BLaER1 (cell line): Measurements from ENCODE around the gene HLA-DOA.
A peak's percentile ranks its signal among the peaks of the same experiment; 100 is the strongest.

ENCODE experiments used
- H3K27ac ChIP-seq: shearing (Covaris generic); formaldehyde crosslinking; 2 replicates; pipeline ENCODE4 v1.8.1; 2022
- H3K27me3 ChIP-seq: shearing (Covaris generic); formaldehyde crosslinking; 2 replicates; pipeline ENCODE4 v1.8.1; 2022
- H3K36me3 ChIP-seq: shearing (Covaris generic); formaldehyde crosslinking; 2 replicates; pipeline ENCODE4 v1.8.1; 2022
- H3K4me1 ChIP-seq: shearing (Covaris generic); formaldehyde crosslinking; 2 replicates; pipeline ENCODE4 v1.8.1; 2022
- H3K4me2 ChIP-seq: shearing (Covaris generic); formaldehyde crosslinking; 2 replicates; pipeline ENCODE4 v1.8.1; 2022
- H3K4me3 ChIP-seq: shearing (Covaris generic); formaldehyde crosslinking; 2 replicates; pipeline ENCODE4 v1.8.1; 2022
- H3K9ac ChIP-seq: shearing (Covaris generic); formaldehyde crosslinking; 2 replicates; pipeline ENCODE4 v1.8.1; 2022
- H3K9me3 ChIP-seq: shearing (Covaris generic); formaldehyde crosslinking; 2 replicates; pipeline ENCODE4 v1.8.1; 2022
- H4K20me1 ChIP-seq: shearing (Covaris generic); formaldehyde crosslinking; 2 replicates; pipeline ENCODE4 v1.8.1; 2022
- Cebpa-rat ChIP-seq: shearing (Covaris generic); IDR thresholded peaks from 2 replicates; pipeline ENCODE4 v1.8.1; 2022

Gene HLA-DOA

DNA sequence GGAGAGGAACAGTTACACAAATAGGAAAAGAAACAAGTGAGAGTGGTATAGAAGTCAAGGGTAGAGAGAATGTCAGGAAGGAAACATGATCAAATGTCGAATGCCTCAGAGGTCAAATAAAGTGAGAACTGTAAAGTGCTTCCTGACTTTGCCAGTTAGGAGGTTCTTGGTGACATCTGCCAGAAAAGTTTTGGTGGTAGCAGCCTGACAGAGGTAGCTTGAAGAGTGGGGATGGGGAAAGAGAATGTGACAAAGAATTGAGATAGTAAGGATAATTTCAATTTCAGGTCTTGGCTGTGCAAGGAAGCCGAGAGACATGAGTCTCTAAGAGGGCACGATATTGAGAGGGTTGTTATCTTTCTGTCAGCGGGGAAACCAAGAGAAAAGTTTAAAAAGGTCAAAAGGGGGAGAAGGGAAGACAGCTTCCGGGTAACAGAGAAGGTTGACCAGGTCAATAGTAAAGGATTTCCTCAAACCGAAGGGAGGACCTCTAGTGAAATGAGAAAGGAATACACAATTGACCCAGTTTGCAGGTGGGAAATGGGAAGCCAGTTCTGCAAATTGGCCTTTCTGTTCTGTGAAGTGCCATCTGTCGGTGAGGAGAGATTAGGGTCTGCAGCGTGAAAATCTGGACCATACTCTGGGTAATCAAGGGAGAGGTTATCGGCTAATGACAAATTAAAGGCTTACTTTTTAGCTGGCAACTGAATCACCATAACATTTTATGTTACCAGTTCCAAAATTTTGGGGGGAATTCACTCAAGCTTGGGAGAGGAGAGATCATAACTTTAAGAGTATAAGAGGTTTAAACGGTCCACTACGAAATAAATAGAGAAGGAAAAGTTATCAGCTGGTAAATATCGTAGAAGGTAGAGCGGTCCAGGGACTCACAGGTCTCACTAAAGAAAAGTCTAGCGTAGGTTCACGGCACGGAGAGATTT, 42.0 kb downstream of the HLA-DOA start:
- peak overlapping the region; percentile 99 for H3K9ac ChIP-seq
- H3K9me3 ChIP-seq: no peaks in the 10 kb centered on the region
- no peak for TF ChIP-seq Cebpa-rat
- H3K4me3 ChIP-seq: peak overlapping the region; percentile 87
- peak overlapping the region; percentile 87 for H3K4me2 ChIP-seq
- peaks cover 3% of the 10 kb centered on the region for H4K20me1 ChIP-seq
- H3K27me3 ChIP-seq: no peaks in the 10 kb centered on the region
- peaks cover 29% of the 10 kb centered on the region for H3K4me1 ChIP-seq
- H3K27ac ChIP-seq: peak overlapping the region; percentile 100
- peaks cover 2% of the 10 kb centered on the region for H3K36me3 ChIP-seq

DNA sequence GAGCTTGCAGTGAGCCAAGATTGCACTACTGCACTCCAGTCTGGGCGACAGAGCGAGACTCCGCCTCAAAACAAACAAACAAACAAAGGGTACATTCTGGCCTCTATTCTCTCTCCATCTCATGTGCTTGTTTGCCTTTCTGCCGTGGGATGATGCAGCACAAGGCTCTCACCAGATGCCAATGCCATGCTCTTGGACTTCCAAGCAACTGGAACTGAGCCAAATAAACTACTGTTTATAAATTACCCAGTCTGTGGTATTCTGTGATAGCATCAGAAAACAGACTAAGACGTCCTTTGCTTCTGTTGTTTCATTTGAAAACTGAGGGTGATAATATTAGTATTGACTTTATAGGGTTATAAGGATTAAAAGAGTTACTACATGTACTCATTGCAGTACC, 44.6 kb downstream of the HLA-DOA start:
- Histone ChIP-seq H3K27ac (no peak overlapping the region), H3K4me3 (no peak overlapping the region), H3K9ac (no peak overlapping the region), H4K20me1 (no peaks in the 10 kb centered on the region), H3K4me1 (peaks cover 33% of the 10 kb centered on the region), H3K27me3 (no peaks in the 10 kb centered on the region), H3K9me3 (no peaks in the 10 kb centered on the region), H3K4me2 (no peak overlapping the region), H3K36me3 (no peaks in the 10 kb centered on the region)
- TF ChIP-seq Cebpa-rat: no peak

DNA sequence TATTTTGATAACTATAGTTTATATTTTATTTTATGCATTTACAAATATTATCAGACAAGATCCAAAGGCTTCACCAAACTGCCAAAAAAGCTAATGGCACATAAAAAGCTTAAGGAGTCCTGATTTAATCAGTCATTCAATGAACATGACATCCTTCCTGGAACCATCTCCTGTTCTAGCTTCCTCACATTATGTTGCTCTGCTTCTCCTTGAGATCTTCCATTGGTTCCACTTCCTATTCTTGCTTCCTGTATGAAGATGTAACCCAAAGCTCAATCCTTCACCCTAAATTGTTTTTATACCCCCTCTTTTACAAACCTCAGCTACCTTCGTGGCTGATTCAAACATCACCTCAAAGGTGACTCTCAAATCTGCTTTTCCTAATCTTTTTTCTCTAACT, 45.5 kb downstream of the HLA-DOA start:
- Histone ChIP-seq H3K9ac (no peak overlapping the region), H3K4me3 (no peak overlapping the region), H3K27ac (no peak overlapping the region), H3K4me1 (peaks cover 33% of the 10 kb centered on the region), H3K27me3 (no peaks in the 10 kb centered on the region), H4K20me1 (no peaks in the 10 kb centered on the region), H3K9me3 (no peaks in the 10 kb centered on the region), H3K36me3 (no peaks in the 10 kb centered on the region), H3K4me2 (no peak overlapping the region)
- no peak for TF ChIP-seq Cebpa-rat

DNA sequence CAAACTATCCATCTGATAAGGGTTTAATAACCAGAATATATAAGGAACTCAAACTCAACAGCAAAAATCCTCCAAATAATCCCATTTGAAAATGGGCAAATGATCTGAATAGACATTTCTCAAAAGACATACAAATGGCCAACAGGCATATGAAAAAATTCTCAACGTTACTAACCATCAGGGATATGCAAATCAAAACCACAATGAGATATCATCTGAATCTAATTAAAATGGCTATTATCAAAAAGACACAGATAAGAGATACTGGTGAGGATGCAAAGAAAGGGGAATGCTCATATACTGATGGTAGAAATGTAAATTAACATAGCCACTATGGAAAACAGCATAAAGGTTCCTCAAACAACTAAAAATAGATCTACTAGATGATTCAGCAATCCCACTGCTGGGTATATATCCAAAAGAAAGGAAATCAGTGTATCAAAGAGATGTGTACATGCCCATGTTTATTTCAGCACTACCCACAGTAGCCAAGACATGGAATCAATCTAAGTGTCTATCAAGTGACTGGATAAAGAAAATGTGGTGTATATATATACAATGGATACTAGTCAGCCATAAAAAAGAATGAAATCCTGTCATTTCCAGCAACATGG, 47.1 kb downstream of the HLA-DOA start:
- Histone ChIP-seq H3K9me3 (no peaks in the 10 kb centered on the region), H3K4me2 (no peak overlapping the region), H3K27me3 (no peaks in the 10 kb centered on the region), H3K4me1 (peaks cover 31% of the 10 kb centered on the region), H3K27ac (no peak overlapping the region), H4K20me1 (no peaks in the 10 kb centered on the region), H3K4me3 (no peak overlapping the region), H3K36me3 (no peaks in the 10 kb centered on the region), H3K9ac (no peak overlapping the region)
- no peak for TF ChIP-seq Cebpa-rat

DNA sequence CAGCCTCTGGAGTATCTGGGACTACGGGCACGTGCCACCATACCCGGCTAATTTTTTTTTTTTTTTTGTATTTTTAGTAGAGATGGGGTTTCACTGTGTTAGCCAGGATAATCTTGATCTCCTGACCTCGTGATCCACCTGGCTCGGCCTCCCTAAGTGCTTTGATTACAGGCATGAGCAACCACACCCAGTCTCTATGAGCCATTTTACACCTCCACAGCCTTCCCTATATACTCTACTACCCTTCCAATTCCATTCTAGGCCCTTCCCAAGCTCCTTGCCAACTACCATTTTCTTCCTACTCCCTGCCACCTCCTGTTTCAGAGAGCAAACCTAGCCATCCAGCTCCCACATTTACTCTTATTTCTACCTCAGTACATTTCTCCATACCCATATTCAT, 48.8 kb downstream of the HLA-DOA start:
- peaks cover 25% of the 10 kb centered on the region for H3K4me1 ChIP-seq
- TF ChIP-seq Cebpa-rat: no peak
- no peak overlapping the region for H3K4me3 ChIP-seq
- no peak overlapping the region for H3K4me2 ChIP-seq
- H3K27ac ChIP-seq: no peak overlapping the region
- no peaks in the 10 kb centered on the region for H3K36me3 ChIP-seq
- H3K27me3 ChIP-seq: no peaks in the 10 kb centered on the region
- no peaks in the 10 kb centered on the region for H3K9me3 ChIP-seq
- H4K20me1 ChIP-seq: no peaks in the 10 kb centered on the region
- no peak overlapping the region for H3K9ac ChIP-seq

DNA sequence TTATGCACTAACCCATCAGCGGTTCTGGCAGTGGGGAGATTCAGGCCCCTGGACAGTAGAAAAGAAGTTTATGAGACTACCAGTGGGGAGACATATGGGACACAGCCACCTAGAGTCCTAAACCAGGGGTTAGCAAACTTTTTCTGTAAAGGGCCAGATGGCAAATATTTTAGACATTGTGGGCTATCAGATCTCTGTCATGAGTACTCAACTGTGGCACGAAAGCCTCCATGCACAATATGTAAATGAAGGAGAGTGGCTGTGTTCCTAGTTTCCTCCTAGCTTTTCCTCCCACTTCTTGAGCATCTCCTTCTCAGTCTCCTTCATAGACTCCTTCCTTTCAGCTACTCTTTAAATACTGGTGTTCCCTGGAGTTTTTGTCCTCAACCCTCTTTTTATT, 53.2 kb downstream of the HLA-DOA start:
- H3K4me2 ChIP-seq: peak overlapping the region; percentile 49
- no peaks in the 10 kb centered on the region for H3K27me3 ChIP-seq
- H3K9me3 ChIP-seq: no peaks in the 10 kb centered on the region
- H3K4me3 ChIP-seq: no peak overlapping the region
- peaks cover 49% of the 10 kb centered on the region for H3K4me1 ChIP-seq
- TF ChIP-seq Cebpa-rat: no peak
- no peak overlapping the region for H3K27ac ChIP-seq
- no peak overlapping the region for H3K9ac ChIP-seq
- no peaks in the 10 kb centered on the region for H3K36me3 ChIP-seq
- H4K20me1 ChIP-seq: no peaks in the 10 kb centered on the region

DNA sequence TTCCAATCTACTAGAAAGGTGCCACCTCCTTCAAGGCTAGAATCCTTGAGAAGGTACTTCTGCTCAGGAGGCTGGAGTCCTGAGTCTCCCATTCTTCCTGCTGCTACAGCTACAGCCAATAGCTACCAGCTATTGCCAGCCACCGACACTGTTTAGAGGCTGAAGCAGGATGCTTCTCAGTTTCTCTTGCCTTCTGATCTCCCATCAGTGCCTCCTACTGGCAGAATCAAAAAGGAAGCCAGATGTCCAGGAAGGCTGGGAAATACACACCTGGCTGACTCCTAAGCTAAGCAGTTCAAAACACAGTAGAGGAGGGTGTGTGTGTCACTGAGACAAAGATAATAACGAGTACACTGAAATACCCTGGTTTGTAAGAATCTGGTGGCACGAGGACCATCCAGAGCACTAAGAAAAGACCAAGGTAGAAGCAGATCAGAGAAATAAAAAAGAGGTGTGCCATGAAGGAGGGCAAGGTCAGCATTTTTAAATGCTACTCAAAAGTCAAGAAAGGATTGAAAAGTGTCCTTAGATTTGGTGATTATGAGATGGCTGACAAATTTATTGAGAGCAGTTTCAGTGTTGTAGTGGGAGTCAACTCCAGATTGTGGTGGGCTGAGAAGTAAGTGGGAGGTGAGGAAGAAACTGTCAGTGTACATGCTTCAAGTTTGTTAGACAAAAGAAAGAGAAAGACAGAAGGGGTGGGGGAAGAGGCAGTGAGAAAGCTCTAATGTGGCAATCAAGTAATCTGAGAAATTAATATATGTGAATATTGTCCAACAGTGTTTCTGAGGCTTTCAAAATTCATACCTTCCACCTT, 54.2 kb downstream of the HLA-DOA start:
- H3K4me1 ChIP-seq: peaks cover 58% of the 10 kb centered on the region
- H3K9me3 ChIP-seq: no peaks in the 10 kb centered on the region
- H3K4me2 ChIP-seq: peak overlapping the region; percentile 49
- peaks cover 5% of the 10 kb centered on the region for H3K36me3 ChIP-seq
- peaks cover 4% of the 10 kb centered on the region; the same call in 1 of the 2 replicates for H4K20me1 ChIP-seq
- no peaks in the 10 kb centered on the region for H3K27me3 ChIP-seq
- no peak overlapping the region for H3K27ac ChIP-seq
- TF ChIP-seq Cebpa-rat: no peak
- H3K4me3 ChIP-seq: no peak overlapping the region
- H3K9ac ChIP-seq: no peak overlapping the region

DNA sequence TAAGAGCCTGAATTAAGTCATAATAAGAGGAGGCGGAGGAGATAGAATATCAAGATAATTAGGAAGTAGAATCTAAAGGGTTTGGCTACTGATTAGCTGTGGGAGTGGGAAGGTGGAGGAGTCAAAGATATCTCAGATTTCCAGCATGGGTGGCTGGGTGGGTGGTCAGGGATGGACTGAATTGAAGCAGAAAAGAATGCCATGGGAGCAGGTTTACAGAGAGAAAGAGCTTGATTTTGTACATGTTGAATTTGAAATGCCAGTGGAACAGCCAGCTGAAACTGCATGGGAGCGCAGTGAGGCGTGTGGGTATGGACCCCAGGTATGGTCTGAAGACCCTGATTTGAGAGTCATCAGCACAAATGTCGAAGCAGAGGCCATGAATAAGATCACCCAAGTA, 55.1 kb downstream of the HLA-DOA start:
- Histone ChIP-seq H3K36me3 (peaks cover 15% of the 10 kb centered on the region), H3K27me3 (no peaks in the 10 kb centered on the region), H3K4me2 (peak overlapping the region; percentile 11; the same call in 1 of the 2 replicates), H3K4me1 (peaks cover 68% of the 10 kb centered on the region), H4K20me1 (peaks cover 13% of the 10 kb centered on the region; the same call in 1 of the 2 replicates), H3K27ac (no peak overlapping the region), H3K9me3 (no peaks in the 10 kb centered on the region), H3K9ac (no peak overlapping the region), H3K4me3 (no peak overlapping the region)
- no peak for TF ChIP-seq Cebpa-rat
